Activated CD4-positive, alpha-beta T cell treated with anti-CD3 and anti-CD28 coated beads, Interleukin-2, amount 50 U/mL, for 4 hours (primary cell): ENCODE results near the gene EPB42.
"Not testable (repeated sequence)": the region's sequence is repeated elsewhere in the genome, so short reads cannot be mapped to it uniquely, and the experiment has no call there.

Source experiments
- DNase-seq, 2 experiments: peaks; one replicate each; pipeline ENCODE4 v3.0.0-alpha.2; 2020

EPB42 gene

GRCh38 chr15:43239732-43240491, 19.1 kb upstream of the EPB42 start:
- DNase-seq = no peak

GRCh38 chr15:43238671-43239131, 17.9 kb upstream of the EPB42 start:
- no peak for DNase-seq

DNA sequence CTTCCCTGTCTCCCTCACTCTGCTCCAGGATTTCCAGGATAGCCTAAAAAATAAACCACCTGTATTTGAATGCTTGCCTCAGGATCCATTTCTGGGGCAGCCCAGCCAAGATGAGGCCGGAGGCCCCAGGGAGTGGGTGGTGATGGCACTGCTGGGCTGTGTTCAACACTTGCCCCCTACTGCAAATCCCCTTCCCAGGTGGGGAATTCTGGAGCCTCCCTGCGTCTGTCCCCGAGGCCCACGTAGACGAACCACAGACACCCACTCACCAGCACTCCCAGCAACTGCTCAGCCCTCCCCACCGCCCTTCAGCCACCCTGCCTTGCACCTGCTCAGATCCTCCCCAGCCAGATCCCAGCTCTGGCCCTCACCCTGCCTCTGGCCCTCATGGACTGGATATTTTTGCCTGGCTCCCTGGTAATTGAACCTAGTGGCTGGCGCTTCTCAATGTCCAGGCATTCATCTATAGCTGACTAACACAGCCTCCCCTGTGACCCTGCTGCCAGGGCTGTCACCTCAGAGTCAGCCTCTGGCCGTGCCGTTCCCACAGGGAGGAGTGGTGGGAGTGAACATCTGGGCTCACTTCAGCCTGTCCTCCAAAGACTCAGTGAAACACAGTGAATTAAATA, 17.1 kb upstream of the EPB42 start:
- DNase-seq = no peak

- DNase-seq = no peak
Observed at GRCh38 chr15:43235536-43235935, 14.7 kb upstream of the EPB42 start.

DNA sequence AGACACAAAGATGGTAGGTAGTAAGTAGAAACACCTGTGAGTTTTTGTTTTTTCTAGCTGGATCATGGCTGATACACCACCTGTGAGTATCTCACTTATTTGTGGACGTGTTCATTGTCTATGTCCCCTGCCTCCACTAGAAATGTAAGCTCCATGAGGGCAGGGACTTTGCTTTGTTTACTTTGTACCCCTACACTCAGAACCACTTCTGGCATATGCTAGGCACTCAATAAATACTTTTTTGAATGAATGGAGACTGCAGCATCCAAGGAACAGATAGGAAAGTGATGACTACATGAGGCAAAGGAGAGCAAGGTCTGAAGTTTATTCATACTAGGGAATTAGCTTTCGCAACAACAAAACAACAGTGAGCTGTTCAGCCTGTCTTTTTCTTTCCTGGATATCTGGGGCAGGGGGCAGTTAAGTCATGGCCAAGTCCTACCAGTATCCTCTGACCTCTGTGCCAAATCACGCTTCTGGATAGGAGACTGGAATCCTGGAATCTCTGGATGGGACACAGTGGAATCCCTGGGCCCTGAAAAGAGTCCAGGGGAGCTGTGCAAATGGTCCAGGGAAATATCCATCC, 11.6 kb upstream of the EPB42 start:
- DNase-seq = no peak

- no peak for DNase-seq
Observed at GRCh38 chr15:43230640-43231115, 9.9 kb upstream of the EPB42 start.

DNA sequence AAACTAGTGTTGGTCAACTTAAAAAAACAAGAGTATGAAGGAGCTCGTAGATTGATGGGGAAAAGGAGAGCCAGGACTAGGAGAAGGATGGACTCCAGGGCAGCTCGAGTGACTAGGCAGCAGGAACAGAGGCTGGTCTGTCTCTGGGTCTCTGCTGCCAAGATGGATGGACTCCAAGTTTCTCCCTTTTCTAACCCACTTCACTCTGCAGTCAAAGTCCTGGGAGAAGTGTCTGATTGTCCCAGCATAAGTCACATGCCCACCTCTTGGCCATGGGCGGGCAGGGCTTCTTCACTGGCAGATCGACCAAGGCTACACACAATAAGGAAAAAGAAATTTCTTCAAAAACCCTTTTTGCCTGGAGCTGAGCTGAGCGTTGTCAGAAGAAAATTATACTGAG, 9.2 kb upstream of the EPB42 start:
- DNase-seq = no peak

- DNase-seq = no peak
Observed at GRCh38 chr15:43226436-43227305, 5.9 kb upstream of the EPB42 start.

DNA sequence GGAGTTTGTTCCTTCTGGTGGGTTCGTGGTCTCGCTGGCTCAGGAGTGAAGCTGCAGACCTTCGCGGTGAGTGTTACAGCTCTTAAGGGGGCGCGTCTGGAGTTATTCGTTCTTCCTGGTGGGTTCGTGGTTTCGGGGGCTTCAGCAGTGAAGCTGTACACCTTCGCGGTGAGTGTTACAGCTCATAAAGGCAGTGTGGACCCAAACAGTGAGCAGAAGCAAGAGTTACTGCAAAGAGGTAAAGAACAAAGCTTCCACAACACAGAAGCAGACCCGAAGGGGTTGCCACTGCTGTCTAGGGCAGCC, 5.1 kb upstream of the EPB42 start:
- not testable (repeated sequence) for DNase-seq

DNA sequence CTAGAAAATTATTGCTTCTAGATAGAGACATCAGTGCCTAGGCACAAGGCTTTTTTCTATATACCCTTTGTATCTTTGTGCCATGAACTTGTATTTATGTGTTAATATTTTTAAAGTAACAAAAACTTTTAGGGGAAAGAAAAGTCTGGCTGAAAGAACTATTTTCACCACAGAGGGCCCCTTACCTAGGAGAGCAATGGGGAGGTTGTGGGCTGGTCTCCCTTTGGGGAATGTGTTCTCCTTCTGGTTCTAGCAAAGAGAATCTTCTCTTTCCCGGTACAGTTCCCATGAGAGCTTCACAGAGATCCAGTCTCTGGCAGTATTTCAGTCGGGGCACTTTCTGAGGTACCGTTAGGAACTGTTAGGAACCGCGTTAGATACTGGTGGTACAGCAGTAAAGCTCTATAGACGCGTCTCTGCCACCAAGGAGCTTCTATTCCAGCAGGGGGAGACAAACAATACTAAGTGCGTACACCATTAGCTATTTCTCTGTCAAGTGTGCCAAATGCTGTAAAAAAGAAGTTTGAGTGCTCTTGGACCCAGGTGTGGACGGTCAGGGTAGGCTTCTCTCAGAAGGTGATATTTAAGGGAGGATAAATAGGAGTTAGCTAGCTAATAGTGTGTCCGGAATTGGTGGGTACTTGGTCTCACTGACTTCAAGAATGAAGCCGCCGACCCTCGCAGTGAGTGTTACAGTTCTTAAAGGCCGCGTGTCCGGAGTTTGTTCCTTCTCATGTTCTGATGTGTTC, 4.6 kb upstream of the EPB42 start:
- DNase-seq = peak; percentile 16 to 27

- DNase-seq = no peak
Observed at GRCh38 chr15:43221422-43221821, 604 bp upstream of the EPB42 start.

DNA sequence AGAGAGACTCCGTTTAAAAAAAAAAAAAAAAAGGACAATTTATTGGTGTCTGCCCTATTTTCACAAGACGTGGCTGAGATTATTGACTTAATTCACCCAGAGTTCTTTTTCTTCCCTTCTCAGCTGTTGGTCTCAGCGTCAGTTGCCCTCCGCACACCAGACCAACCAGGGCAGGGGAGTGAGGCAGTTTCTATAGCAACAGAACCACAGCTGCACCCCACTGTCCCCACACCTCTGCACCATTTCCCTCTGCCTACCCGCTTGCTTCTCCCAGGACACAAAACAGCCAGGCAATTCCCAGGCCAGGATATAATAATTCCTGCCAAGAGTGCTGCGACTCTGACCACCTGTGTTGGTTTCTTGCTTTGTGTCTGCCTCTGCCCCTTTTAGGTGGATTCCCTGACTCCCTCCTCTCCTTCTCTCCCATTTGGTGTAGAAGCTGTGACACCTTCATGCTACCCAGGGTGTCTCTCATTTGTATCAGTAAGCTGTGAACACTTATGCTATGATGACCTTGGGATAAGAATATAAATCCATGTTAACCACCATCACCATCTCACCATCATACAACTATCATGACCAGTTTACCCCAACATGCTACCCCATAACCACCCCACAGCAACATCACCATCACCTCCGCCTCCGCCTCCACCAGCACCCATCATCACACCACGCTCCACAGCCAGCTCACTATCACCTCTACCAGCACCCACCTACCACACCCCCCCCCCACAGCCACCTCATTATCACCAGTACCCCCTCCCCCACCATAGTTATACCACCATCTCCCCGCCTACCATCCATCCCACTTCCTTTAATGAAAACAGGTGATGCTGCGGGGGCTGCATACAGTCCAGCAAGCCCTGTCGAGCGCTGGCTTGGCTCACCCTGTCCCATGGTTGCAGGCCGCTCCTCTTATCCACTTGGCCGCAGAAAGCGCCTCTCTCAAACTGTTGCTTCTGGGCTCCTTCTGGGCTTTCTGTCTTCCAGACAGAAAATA, 589 bp downstream of the EPB42 start:
- no peak for DNase-seq

GRCh38 chr15:43218908-43219706, 1.7 kb downstream of the EPB42 start:
- no peak for DNase-seq

GRCh38 chr15:43215961-43216360, 4.9 kb downstream of the EPB42 start:
- no peak for DNase-seq

DNA sequence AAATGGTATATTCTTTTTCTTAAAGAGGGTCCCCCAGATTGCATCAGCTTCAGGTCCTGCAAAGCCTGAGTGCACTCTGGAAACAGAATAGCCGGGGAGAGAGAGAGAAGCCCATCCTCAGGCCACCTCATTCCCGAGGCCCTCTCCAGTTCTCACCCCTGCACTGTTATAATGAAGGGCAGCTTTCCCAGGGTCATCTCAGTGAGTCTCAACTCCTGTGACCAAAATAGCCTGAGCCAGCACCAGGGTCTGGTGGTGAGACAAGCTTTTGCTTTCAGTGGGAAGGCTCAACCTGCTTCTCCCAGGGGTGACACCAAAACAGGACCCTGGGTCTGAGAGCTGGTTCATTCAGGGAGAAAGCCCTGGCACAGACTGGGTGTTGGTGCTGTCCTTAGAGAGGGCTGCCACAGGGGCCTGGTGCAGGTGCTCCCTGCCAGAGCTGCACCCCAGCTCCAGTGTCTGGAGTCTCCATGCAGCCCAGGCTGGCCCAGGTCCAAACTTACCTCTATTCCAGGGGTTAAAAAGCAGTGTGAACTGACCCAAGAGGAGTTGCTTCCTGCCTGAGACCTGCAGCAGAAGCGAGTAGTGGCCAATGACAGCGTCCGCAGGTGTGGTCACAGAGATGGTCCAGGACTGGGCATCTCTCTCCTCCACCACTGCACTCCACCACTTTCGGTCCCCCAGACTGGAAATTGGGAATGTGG, 6.1 kb downstream of the EPB42 start:
- DNase-seq = no peak

- DNase-seq = no peak
Observed at GRCh38 chr15:43214169-43214568, 6.6 kb downstream of the EPB42 start.

GRCh38 chr15:43213466-43213865, 7.4 kb downstream of the EPB42 start:
- no peak for DNase-seq

- DNase-seq = no peak
Observed at GRCh38 chr15:43212951-43213350, 7.9 kb downstream of the EPB42 start.

GRCh38 chr15:43212299-43212698, 8.5 kb downstream of the EPB42 start:
- DNase-seq = no peak
